ENCODE results near the gene STEEP1.
A peak's percentile ranks its signal among the peaks of the same experiment; 100 is the strongest.

The STEEP1 gene

GRCh38 chrX:119488749-119489148 lies 76.5 kb downstream of the STEEP1 start:
- peak; percentile 49 for DNase-seq (ENCODE audit: low spot score)

Measured in hematopoietic multipotent progenitor cell treated with erythropoietin and hydrocortisone succinate and interleukin-3 and kit ligand, for 15 days (in vitro differentiated cells).